ENCODE results near the gene ODF2L. TPM values are rescaled to one million over a fixed set of nuclear protein-coding genes. Genes with fewer than 3 reads are reported as not detected.

The ODF2L gene, protein sequence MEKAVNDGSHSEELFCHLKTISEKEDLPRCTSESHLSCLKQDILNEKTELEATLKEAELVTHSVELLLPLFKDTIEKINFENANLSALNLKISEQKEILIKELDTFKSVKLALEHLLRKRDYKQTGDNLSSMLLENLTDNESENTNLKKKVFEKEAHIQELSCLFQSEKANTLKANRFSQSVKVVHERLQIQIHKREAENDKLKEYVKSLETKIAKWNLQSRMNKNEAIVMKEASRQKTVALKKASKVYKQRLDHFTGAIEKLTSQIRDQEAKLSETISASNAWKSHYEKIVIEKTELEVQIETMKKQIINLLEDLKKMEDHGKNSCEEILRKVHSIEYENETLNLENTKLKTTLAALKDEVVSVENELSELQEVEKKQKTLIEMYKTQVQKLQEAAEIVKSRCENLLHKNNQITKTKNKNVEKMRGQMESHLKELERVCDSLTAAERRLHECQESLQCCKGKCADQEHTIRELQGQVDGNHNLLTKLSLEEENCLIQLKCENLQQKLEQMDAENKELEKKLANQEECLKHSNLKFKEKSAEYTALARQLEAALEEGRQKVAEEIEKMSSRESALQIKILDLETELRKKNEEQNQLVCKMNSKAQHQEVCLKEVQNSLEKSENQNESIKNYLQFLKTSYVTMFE
- polyA plus RNA-seq (2013) = 58.6 TPM

DNA sequence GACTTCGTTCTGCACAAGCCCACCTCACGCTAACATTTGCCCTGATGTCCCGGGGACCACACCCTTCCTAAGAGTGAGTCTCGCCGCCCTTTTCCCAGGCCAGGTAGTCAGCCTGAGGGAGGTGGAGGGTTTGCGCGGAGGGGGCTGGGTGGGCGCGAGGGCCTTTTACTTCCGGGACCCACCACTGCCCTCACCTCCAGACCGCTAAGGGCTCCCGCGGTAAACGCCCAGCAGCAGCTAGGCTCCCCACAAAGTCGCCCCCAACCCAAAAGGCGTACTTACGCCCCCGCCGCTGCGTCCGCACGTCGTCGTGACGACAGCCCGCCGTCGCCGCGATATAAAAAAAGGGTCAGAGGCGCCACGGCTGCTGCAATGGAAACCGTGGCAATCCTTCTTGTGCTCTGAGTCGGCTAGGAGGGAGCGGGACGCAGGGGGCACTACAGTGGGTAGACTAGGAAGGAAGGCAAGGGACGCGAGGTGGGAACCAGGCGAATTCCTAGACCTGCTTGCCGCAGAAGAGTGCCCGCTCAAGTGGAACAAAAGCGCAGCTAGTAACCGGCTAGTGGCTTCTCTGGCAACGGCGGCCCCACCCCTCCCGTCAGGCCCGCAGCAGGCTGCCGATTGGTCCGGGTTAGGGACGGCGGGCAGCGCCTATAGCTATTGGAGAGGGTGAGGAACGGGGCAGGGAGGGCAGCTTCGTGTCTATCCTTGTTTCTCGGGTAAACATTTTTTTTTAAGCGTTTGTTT lies at the start of gene ODF2L:
Gene ODF2L (minus strand): TSS at position 573 of the 747 bp plus-strand sequence. CDS start 9,296 bp downstream, outside the sequence.
- Histone ChIP-seq H3K9me3 (ENCODE audit: control extremely low read depth in 1 of 5, control insufficient read depth in 4 of 5, insufficient read depth in 2 of 5, low read depth in 1 of 5, low read length in 4 of 5) (peaks cover 0 to 2% (median 0%) of the 10 kb centered on the region in 5 experiments), H3K36me3 (ENCODE audit: control insufficient read depth in 4 of 4, insufficient read depth in 4 of 4, low read length in 3 of 4) (no peaks in the 10 kb centered on the region), H3K4me3 (ENCODE audit: control insufficient read depth in 1 of 7, extremely low read depth in 1 of 7, insufficient read depth in 4 of 7, low read depth in 2 of 7, low read length in 6 of 7) (peak within 1 kb of the TSS; percentile 88 to 99 (median 96)), H3K4me1 (ENCODE audit: control extremely low read depth in 1 of 4, control insufficient read depth in 4 of 4, insufficient read depth in 4 of 4, low read length in 3 of 4) (peaks cover 3 to 20% (median 13%) of the 10 kb centered on the region in 4 experiments), H3K27me3 (replicated peaks in 2 of 5; ENCODE audit: control insufficient read depth in 4 of 5, insufficient read depth in 5 of 5, low read length in 4 of 5) (no peaks in the 10 kb centered on the region), H3K27ac (ENCODE audit: insufficient read depth in 1 of 2, low read depth in 1 of 2, low read length in 2 of 2, poor library complexity in 1 of 2, severe bottlenecking in 2 of 2) (peak within 1 kb of the TSS; percentile 61 to 88)
- ChIA-PET POLR2A (no interaction called here), CTCF (interaction anchor here (0.7 to 2.2 kb wide), 8 partner anchors 10 to 309 kb away, joined by 3 to 8 read pairs (median 4); partner anchors contain the start of gene SH3GLB1)
- WGBS (ENCODE audit: insufficient coverage) = 0% methylated on average over 52 of the region's 56 CpGs
- peak; percentile 78 to 90 (median 82) for DNase-seq

DNA sequence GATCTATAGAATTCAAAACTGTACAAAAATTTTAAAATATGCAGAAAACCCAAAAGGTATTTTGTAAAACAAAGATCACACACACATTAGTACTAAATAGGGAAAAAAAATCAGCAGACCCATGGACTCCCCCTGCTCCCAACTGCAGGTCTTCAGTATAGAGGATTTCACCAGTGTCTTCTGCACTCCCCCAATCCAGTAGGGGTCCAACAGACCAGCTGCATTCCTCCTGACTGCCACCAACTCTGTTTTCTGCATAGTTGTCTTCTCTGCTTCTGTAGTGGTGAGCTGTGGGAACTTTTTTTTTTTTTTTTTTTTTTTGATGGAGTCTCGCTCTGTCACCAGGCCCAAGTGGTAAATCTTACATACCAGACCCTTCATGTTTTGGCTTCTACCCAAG lies 49.8 kb upstream of the ODF2L start:
- CTCF ChIA-PET = interaction anchor here (0.7 to 1.0 kb wide), 2 partner anchors 10 to 26 kb away, joined by 3 to 4 read pairs; no protein-coding TSS in a partner anchor
- WGBS (ENCODE audit: insufficient coverage) = no CpG with 5 or more reads among the region's 1 CpG
- POLR2A ChIA-PET = no interaction called here

GRCh38 chr1:86441997-86442396 lies 45.9 kb upstream of the ODF2L start:
- Histone ChIP-seq H3K27me3 (replicated peaks in 2 of 5; ENCODE audit: control insufficient read depth in 4 of 5, insufficient read depth in 5 of 5, low read length in 4 of 5) (no peaks in the 10 kb centered on the region), H3K36me3 (ENCODE audit: control insufficient read depth in 4 of 4, insufficient read depth in 4 of 4, low read length in 3 of 4) (no peaks in the 10 kb centered on the region), H3K4me1 (ENCODE audit: control extremely low read depth in 1 of 4, control insufficient read depth in 4 of 4, insufficient read depth in 4 of 4, low read length in 3 of 4) (peaks cover 0 to 10% (median 5%) of the 10 kb centered on the region in 4 experiments), H3K27ac (ENCODE audit: insufficient read depth in 1 of 2, low read depth in 1 of 2, low read length in 2 of 2, poor library complexity in 1 of 2, severe bottlenecking in 2 of 2) (no peak overlapping the region), H3K9me3 (ENCODE audit: control extremely low read depth in 1 of 5, control insufficient read depth in 4 of 5, insufficient read depth in 2 of 5, low read depth in 1 of 5, low read length in 4 of 5) (no peaks in the 10 kb centered on the region), H3K4me3 (ENCODE audit: control insufficient read depth in 1 of 7, extremely low read depth in 1 of 7, insufficient read depth in 4 of 7, low read depth in 2 of 7, low read length in 6 of 7) (no peak overlapping the region)
- ChIA-PET POLR2A (no interaction called here), CTCF (interaction anchor here (1.2 to 1.4 kb wide), 2 partner anchors 16 to 33 kb away, joined by 3 to 4 read pairs; no protein-coding TSS in a partner anchor)
- DNase-seq = no peak
- WGBS (ENCODE audit: insufficient coverage) = no CpG with 5 or more reads among the region's 1 CpG

More for the DNA sequence above, 49.8 kb upstream of the ODF2L start:
- H3K27ac ChIP-seq (ENCODE audit: insufficient read depth in 1 of 2, low read depth in 1 of 2, low read length in 2 of 2, poor library complexity in 1 of 2, severe bottlenecking in 2 of 2) = no peak overlapping the region
- H3K9me3 ChIP-seq (ENCODE audit: control extremely low read depth in 1 of 5, control insufficient read depth in 4 of 5, insufficient read depth in 2 of 5, low read depth in 1 of 5, low read length in 4 of 5) = no peaks in the 10 kb centered on the region
- no peaks in the 10 kb centered on the region for H3K27me3 ChIP-seq (replicated peaks in 2 of 5; ENCODE audit: control insufficient read depth in 4 of 5, insufficient read depth in 5 of 5, low read length in 4 of 5)
- H3K4me3 ChIP-seq (ENCODE audit: control insufficient read depth in 1 of 7, extremely low read depth in 1 of 7, insufficient read depth in 4 of 7, low read depth in 2 of 7, low read length in 6 of 7) = no peak overlapping the region
- H3K36me3 ChIP-seq (ENCODE audit: control insufficient read depth in 4 of 4, insufficient read depth in 4 of 4, low read length in 3 of 4) = no peaks in the 10 kb centered on the region
- DNase-seq = peak in 2 of 3 donors; percentile 21 to 36
- peaks cover 0 to 10% (median 4%) of the 10 kb centered on the region in 4 experiments for H3K4me1 ChIP-seq (ENCODE audit: control extremely low read depth in 1 of 4, control insufficient read depth in 4 of 4, insufficient read depth in 4 of 4, low read length in 3 of 4)

GRCh38 chr1:86441581-86441980 lies 45.5 kb upstream of the ODF2L start:
- Histone ChIP-seq H3K27me3 (replicated peaks in 2 of 5; ENCODE audit: control insufficient read depth in 4 of 5, insufficient read depth in 5 of 5, low read length in 4 of 5) (no peaks in the 10 kb centered on the region), H3K36me3 (ENCODE audit: control insufficient read depth in 4 of 4, insufficient read depth in 4 of 4, low read length in 3 of 4) (no peaks in the 10 kb centered on the region), H3K4me3 (ENCODE audit: control insufficient read depth in 1 of 7, extremely low read depth in 1 of 7, insufficient read depth in 4 of 7, low read depth in 2 of 7, low read length in 6 of 7) (no peak overlapping the region), H3K4me1 (ENCODE audit: control extremely low read depth in 1 of 4, control insufficient read depth in 4 of 4, insufficient read depth in 4 of 4, low read length in 3 of 4) (peaks cover 0 to 10% (median 5%) of the 10 kb centered on the region in 4 experiments), H3K9me3 (ENCODE audit: control extremely low read depth in 1 of 5, control insufficient read depth in 4 of 5, insufficient read depth in 2 of 5, low read depth in 1 of 5, low read length in 4 of 5) (no peaks in the 10 kb centered on the region), H3K27ac (ENCODE audit: insufficient read depth in 1 of 2, low read depth in 1 of 2, low read length in 2 of 2, poor library complexity in 1 of 2, severe bottlenecking in 2 of 2) (no peak overlapping the region)
- POLR2A ChIA-PET = no interaction called here
- WGBS (ENCODE audit: insufficient coverage) = 33% methylated on average over 1 of the region's 2 CpGs
- peak; percentile 32 to 89 (median 86) for DNase-seq
- CTCF ChIA-PET = interaction anchor here (1.2 to 1.4 kb wide), 2 partner anchors 16 to 34 kb away, joined by 3 to 4 read pairs; no protein-coding TSS in a partner anchor

DNA sequence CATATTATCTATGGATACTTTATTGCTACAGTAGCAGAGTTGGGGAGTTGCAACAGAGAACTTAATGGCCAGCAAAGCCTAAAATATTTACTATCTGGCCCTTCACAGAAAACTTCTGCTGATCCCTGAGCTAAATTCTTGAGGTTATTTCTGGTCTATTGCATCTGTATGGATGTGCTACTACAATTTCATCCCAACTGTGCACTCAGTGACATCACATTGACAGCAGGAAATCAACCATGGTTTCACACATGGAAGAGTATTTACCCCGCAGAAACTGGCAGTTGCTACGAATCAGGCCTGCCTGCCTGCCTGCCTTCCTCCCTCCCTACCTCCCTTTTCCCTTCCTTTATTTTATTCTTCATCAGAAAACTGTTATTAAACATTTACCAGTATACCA lies 39.9 kb upstream of the ODF2L start:
- peak in 2 of 3 donors; percentile 14 to 32 for DNase-seq
- POLR2A ChIA-PET = interaction anchor here (0.7 kb wide), 1 partner anchor 15 kb away, joined by 4 read pairs; no protein-coding TSS in a partner anchor
- Histone ChIP-seq H3K9me3 (ENCODE audit: control extremely low read depth in 1 of 5, control insufficient read depth in 4 of 5, insufficient read depth in 2 of 5, low read depth in 1 of 5, low read length in 4 of 5) (no peaks in the 10 kb centered on the region), H3K36me3 (ENCODE audit: control insufficient read depth in 4 of 4, insufficient read depth in 4 of 4, low read length in 3 of 4) (no peaks in the 10 kb centered on the region), H3K4me3 (ENCODE audit: control insufficient read depth in 1 of 7, extremely low read depth in 1 of 7, insufficient read depth in 4 of 7, low read depth in 2 of 7, low read length in 6 of 7) (no peak overlapping the region), H3K4me1 (ENCODE audit: control extremely low read depth in 1 of 4, control insufficient read depth in 4 of 4, insufficient read depth in 4 of 4, low read length in 3 of 4) (peaks cover 0 to 11% (median 0%) of the 10 kb centered on the region in 4 experiments), H3K27me3 (replicated peaks in 2 of 5; ENCODE audit: control insufficient read depth in 4 of 5, insufficient read depth in 5 of 5, low read length in 4 of 5) (no peaks in the 10 kb centered on the region), H3K27ac (ENCODE audit: insufficient read depth in 1 of 2, low read depth in 1 of 2, low read length in 2 of 2, poor library complexity in 1 of 2, severe bottlenecking in 2 of 2) (no peak overlapping the region)
- no CpG with 5 or more reads among the region's 2 CpGs for WGBS (ENCODE audit: insufficient coverage)
- CTCF ChIA-PET = interaction anchor here (1.0 kb wide), 1 partner anchor 20 kb away, joined by 3 read pairs; no protein-coding TSS in a partner anchor

DNA sequence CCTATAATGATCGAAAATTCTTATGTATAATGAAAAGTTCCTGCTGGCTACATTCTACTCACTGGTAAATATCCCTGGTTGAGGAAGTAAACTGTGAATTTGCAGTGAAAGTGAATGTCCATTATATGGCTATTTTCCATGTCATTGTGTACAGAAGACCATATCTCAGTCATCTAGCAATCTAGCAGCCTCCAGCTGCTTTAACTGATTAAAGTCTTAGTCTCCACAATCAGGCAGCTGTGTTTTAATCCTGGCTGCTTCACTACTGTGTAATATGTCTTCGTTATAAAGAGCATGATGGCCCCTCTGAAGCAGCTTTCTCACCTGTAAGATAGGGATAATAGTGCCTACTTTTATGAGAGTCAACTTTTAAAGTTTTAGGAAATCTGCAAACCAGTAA lies 39.2 kb upstream of the ODF2L start:
- Histone ChIP-seq H3K4me1 (ENCODE audit: control extremely low read depth in 1 of 4, control insufficient read depth in 4 of 4, insufficient read depth in 4 of 4, low read length in 3 of 4) (peaks cover 0 to 15% (median 3%) of the 10 kb centered on the region in 4 experiments), H3K27ac (ENCODE audit: insufficient read depth in 1 of 2, low read depth in 1 of 2, low read length in 2 of 2, poor library complexity in 1 of 2, severe bottlenecking in 2 of 2) (no peak overlapping the region), H3K36me3 (ENCODE audit: control insufficient read depth in 4 of 4, insufficient read depth in 4 of 4, low read length in 3 of 4) (no peaks in the 10 kb centered on the region), H3K4me3 (ENCODE audit: control insufficient read depth in 1 of 7, extremely low read depth in 1 of 7, insufficient read depth in 4 of 7, low read depth in 2 of 7, low read length in 6 of 7) (no peak overlapping the region), H3K27me3 (replicated peaks in 2 of 5; ENCODE audit: control insufficient read depth in 4 of 5, insufficient read depth in 5 of 5, low read length in 4 of 5) (no peaks in the 10 kb centered on the region), H3K9me3 (ENCODE audit: control extremely low read depth in 1 of 5, control insufficient read depth in 4 of 5, insufficient read depth in 2 of 5, low read depth in 1 of 5, low read length in 4 of 5) (no peaks in the 10 kb centered on the region)
- WGBS (ENCODE audit: insufficient coverage) = no CpG with 5 or more reads among the region's 2 CpGs
- peak in 1 of 3 donors; percentile 27 for DNase-seq
- CTCF ChIA-PET = interaction anchor here (1.0 kb wide), 1 partner anchor 19 kb away, joined by 3 read pairs; no protein-coding TSS in a partner anchor
- POLR2A ChIA-PET = no interaction called here

Measured in common myeloid progenitor, CD34-positive (primary cell).